Hepatocyte (in vitro differentiated cells): ENCODE results near the gene IRAK1BP1.

Source experiments
- EZH2 ChIP-seq: fragments of 200-600 bp; sonication (generic); IDR thresholded peaks from 2 replicates; pipeline ENCODE4 v1.6.1; 2016; ENCODE audit warnings: antibody characterized with exemption, mild to moderate bottlenecking, borderline replicate concordance
- TF ChIP-seq, protein P1 (sequence below): fragments of 200-600 bp; sonication (generic); IDR thresholded peaks from 2 replicates; pipeline ENCODE4 v1.5.1; 2016; ENCODE audit warnings: antibody characterized with exemption, mild to moderate bottlenecking; ENCODE audit not compliant: poor library complexity

GRCh38 chr6:78854546-78854945 lies 12.8 kb upstream of the IRAK1BP1 start:
- no peak for TF ChIP-seq EZH2
- TF ChIP-seq, protein P1, sequence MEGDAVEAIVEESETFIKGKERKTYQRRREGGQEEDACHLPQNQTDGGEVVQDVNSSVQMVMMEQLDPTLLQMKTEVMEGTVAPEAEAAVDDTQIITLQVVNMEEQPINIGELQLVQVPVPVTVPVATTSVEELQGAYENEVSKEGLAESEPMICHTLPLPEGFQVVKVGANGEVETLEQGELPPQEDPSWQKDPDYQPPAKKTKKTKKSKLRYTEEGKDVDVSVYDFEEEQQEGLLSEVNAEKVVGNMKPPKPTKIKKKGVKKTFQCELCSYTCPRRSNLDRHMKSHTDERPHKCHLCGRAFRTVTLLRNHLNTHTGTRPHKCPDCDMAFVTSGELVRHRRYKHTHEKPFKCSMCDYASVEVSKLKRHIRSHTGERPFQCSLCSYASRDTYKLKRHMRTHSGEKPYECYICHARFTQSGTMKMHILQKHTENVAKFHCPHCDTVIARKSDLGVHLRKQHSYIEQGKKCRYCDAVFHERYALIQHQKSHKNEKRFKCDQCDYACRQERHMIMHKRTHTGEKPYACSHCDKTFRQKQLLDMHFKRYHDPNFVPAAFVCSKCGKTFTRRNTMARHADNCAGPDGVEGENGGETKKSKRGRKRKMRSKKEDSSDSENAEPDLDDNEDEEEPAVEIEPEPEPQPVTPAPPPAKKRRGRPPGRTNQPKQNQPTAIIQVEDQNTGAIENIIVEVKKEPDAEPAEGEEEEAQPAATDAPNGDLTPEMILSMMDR, result no peak
